LNCaP clone FGC (cell line): ENCODE results near the gene DMXL2.
A peak's percentile ranks its signal among the peaks of the same experiment; 100 is the strongest.

Experiments
- DNase-seq: peaks from one replicate; pipeline ENCODE4 v3.0.0-alpha.2; 2011; ENCODE audit warnings: low read depth
- H3K4me3 ChIP-seq: 2 replicates; pipeline ENCODE4 v1.5.1; 2011; ENCODE audit warnings: mild to moderate bottlenecking, low read depth, low read length, control low read depth
- TF ChIP-seq, protein P1 (sequence below): IDR thresholded peaks from 2 replicates; pipeline ENCODE4 v1.5.1; 2012; ENCODE audit warnings: mild to moderate bottlenecking; ENCODE audit not compliant: control insufficient read depth, insufficient read depth; ENCODE audit errors: extremely low read depth

Gene DMXL2

DNA sequence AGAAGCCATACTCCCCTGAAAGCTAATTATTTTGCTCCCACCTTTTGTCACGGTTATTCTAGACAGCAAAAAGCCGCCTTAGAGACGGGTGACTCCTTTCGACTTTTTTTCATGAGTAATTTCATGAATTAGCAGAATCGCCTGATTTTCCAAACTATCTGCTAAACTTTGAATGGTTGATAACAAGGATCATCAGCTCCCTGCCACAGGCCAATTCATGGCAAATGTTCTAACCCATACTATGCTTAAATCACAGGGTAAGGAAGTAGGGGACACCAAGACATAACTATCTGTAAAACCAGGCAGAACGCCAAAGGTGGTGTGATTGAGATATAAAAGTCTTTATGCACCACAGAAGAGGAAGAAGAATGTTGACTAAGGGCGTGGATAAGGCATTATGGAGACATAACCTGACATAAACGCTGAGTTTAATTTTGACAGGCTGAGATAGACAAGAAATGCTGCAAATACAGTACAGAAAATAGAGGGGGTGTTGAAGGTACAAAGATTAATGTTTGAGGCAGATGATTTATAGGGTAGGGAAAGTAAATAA lies 891 bp upstream of the DMXL2 start:
- peak overlapping the region; percentile 80 for H3K4me3 ChIP-seq
- TF ChIP-seq, protein P1, sequence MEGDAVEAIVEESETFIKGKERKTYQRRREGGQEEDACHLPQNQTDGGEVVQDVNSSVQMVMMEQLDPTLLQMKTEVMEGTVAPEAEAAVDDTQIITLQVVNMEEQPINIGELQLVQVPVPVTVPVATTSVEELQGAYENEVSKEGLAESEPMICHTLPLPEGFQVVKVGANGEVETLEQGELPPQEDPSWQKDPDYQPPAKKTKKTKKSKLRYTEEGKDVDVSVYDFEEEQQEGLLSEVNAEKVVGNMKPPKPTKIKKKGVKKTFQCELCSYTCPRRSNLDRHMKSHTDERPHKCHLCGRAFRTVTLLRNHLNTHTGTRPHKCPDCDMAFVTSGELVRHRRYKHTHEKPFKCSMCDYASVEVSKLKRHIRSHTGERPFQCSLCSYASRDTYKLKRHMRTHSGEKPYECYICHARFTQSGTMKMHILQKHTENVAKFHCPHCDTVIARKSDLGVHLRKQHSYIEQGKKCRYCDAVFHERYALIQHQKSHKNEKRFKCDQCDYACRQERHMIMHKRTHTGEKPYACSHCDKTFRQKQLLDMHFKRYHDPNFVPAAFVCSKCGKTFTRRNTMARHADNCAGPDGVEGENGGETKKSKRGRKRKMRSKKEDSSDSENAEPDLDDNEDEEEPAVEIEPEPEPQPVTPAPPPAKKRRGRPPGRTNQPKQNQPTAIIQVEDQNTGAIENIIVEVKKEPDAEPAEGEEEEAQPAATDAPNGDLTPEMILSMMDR, result no peak
- DNase-seq, result peak; percentile 52

DNA sequence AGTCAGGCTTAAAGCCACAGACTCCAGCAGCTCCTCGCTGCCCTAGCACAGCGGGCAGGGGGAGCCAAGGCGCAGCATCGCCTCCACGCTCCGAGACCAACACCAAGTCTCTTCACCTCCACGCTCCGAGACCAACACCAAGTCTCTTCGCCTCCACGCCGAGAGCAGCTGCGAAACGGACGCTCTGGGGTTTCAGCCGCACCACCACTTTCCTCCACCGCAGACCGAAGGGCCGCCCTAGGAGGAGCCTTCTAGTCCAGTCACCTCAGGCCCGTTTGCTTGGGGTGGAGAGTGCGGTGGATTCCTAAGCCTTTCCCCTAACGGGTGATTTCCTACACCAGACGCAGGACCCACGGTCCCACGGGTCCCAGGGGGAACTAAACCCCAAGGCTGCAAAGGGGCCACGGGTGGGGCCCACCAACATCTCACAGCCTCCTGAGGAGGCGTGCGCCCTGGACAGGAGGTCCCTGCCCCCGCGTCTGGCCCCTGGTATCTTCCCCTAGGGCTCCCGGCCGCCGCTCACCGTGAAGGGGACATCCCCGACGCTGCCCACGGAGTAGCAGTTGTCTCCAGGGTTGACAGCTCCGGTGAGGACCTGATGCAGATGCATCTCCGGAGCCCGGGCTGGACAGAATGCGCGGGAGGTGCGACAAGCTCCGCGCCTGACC lies 501 bp downstream of the DMXL2 start:
- no peak for DNase-seq
- TF ChIP-seq, protein P1, result peak; percentile 42
- peak overlapping the region; percentile 80 for H3K4me3 ChIP-seq

DNA sequence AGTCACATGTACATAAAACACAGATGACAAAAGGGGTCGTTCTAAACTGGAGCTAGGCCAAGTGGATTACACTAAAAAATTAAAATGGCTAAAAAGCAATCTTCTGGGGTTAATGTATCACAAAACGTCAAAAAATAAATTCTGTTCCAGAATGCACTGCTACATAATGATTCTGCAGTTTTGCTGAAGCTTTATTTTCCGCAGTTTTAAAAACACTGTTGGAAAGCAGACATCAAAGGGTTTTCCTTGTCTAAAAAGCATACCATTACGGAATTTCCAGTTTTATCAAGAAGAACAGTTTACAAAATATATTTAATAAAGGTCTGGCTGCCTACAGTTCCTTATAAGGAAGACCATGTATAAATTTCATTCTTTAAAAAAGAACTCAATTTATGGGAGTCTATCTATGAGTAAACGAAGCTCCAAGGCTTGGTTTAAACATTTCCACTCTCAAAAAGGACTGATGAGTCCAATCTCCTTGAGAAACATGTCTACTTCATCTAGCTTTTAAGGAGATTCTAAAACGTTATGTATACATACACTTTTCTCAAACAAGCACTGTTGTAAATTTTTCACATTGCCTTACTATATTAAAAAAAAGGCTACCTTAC lies 1.3 kb downstream of the DMXL2 start:
- TF ChIP-seq, protein P1, result no peak
- DNase-seq, result no peak
- peak overlapping the region; percentile 80 for H3K4me3 ChIP-seq

DNA sequence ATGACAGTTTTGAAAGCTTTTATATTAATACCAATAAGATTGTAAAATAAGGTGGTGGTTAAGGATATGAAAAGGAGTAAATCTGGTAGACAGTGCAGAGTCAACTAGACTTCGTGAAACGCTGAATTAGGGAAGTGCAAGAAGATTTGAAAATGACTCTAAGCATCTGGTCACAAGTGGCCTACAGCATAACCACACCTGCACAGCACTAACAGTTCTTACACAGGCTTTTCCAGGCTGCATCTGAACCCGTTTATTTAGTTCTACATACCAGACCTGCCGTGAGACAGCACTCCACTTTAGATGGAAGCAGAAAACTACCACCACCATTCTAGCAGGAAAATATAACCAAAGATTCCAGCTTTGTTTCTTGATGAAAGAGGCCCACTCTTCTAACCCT lies 1.9 kb downstream of the DMXL2 start:
- TF ChIP-seq, protein P1, result no peak
- DNase-seq, result no peak
- no peak overlapping the region for H3K4me3 ChIP-seq

DNA sequence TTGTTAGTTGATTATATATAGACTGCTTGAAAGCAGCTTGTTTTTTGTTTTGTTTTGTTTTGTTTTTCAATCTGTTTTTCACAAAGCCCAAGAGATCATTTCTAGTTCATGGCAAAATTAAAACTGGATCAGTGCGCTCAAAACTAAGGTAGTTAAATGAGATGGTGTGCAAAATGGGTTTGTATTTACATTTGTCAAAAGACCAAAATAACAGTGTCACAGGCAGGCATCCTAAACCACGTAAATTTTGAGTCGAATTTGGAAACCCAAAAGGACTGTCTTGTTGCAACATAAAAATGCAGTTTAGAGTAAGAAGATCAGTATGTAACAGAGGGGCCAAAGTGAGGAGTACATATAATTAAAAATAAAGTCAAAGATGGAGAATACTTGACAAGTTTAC lies 2.4 kb downstream of the DMXL2 start:
- TF ChIP-seq, protein P1, result no peak
- H3K4me3 ChIP-seq, result no peak overlapping the region
- no peak for DNase-seq

DNA sequence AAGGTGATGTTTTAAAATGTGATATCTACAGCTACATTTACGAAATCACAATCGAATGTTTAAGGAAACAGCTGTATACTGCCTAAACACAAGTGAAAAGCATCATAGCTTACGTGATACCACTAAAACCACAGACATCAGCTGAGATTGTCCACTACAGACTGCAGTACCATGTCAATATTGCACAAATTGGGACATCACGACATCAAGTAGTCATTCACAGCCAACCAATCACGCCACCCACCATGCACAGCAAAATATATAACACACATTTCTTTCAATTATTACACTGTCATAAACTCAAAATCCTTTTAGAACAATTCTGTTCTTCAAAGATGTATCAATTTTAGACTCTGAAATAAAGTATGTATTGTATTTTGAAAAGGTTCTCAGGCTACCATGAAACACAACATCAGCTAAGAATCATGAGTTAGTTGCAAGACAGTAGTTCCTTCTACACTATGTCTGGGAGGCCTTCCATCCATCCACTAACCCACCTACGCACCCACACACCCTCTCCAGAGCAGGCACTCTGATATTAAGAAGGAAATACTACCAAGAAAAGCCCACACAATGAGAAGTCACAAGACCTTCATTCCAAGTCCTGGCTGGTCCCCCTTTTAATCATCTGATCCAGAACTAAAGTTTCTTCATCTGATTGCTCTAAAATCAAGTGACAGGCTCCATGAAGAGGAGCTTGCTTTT lies 3.1 kb downstream of the DMXL2 start:
- no peak overlapping the region for H3K4me3 ChIP-seq
- DNase-seq, result no peak
- TF ChIP-seq, protein P1, result no peak
